Ishikawa (cell line): ENCODE measurements around the gene INS.
A peak's percentile ranks its signal among the peaks of the same experiment; 100 is the strongest.

Experiments used
- CEBPB ChIP-seq: IDR thresholded peaks from 2 replicates; pipeline ENCODE4 v1.6.1; 2012
- CREB1 ChIP-seq: IDR thresholded peaks from 2 replicates; pipeline ENCODE4 v1.6.1; 2012; ENCODE audit warnings: low read depth
- EGR1 ChIP-seq: IDR thresholded peaks from 2 replicates; pipeline ENCODE4 v1.6.1; 2012
- EP300 ChIP-seq: IDR thresholded peaks from 2 replicates; pipeline ENCODE4 v1.6.1; 2012; ENCODE audit warnings: borderline replicate concordance
- FOXM1 ChIP-seq: IDR thresholded peaks from 2 replicates; pipeline ENCODE4 v1.6.1; 2012; ENCODE audit warnings: low read depth, borderline replicate concordance
- MAX ChIP-seq: IDR thresholded peaks from 2 replicates; pipeline ENCODE4 v1.6.1; 2012
- NFIC ChIP-seq: IDR thresholded peaks from 2 replicates; pipeline ENCODE4 v1.6.1; 2012
- RAD21 ChIP-seq: IDR thresholded peaks from 2 replicates; pipeline ENCODE4 v1.6.1; 2012; ENCODE audit warnings: low read depth
- REST ChIP-seq: IDR thresholded peaks from 2 replicates; pipeline ENCODE4 v1.6.1; 2012; ENCODE audit warnings: low read depth, mild to moderate bottlenecking
- TAF1 ChIP-seq: IDR thresholded peaks from 2 replicates; pipeline ENCODE4 v1.6.1; 2012; ENCODE audit warnings: low read depth, mild to moderate bottlenecking
- TCF12 ChIP-seq: IDR thresholded peaks from 2 replicates; pipeline ENCODE4 v1.6.1; 2012; ENCODE audit warnings: low read depth
- TEAD4 ChIP-seq: IDR thresholded peaks from 2 replicates; pipeline ENCODE4 v1.6.1; 2012
- USF1 ChIP-seq: IDR thresholded peaks from 2 replicates; pipeline ENCODE4 v1.6.1; 2012
- YY1 ChIP-seq: IDR thresholded peaks from 2 replicates; pipeline ENCODE4 v1.6.1; 2012; ENCODE audit warnings: low read depth
- ZBTB7A ChIP-seq: IDR thresholded peaks from 2 replicates; pipeline ENCODE4 v1.6.1; 2012; ENCODE audit warnings: low read depth

INS gene

GRCh38 chr11:2188745-2189144 is 27.7 kb upstream of the INS start:
- no peak for TF ChIP-seq EP300
- no peak for TF ChIP-seq NFIC
- TF ChIP-seq REST = no peak
- no peak for TF ChIP-seq USF1
- TF ChIP-seq TAF1 = no peak
- no peak for TF ChIP-seq YY1
- TF ChIP-seq CEBPB = no peak
- no peak for TF ChIP-seq TCF12
- no peak for TF ChIP-seq FOXM1
- TF ChIP-seq MAX = no peak
- no peak for TF ChIP-seq CREB1
- no peak for TF ChIP-seq RAD21
- no peak for TF ChIP-seq EGR1
- no peak for TF ChIP-seq ZBTB7A
- TF ChIP-seq TEAD4 = no peak

GRCh38 chr11:2187280-2187707 is 26.3 kb upstream of the INS start:
- TF ChIP-seq USF1 (no peak), TAF1 (no peak), MAX (no peak), TCF12 (no peak), FOXM1 (no peak), ZBTB7A (no peak), CREB1 (no peak), RAD21 (no peak), TEAD4 (no peak), REST (no peak), EP300 (no peak), NFIC (no peak), EGR1 (no peak)

GRCh38 chr11:2186669-2187279 is 25.8 kb upstream of the INS start:
- TF ChIP-seq RAD21 (peak; percentile 64), TCF12 (no peak), YY1 (no peak), USF1 (no peak), MAX (peak; percentile 75), EP300 (no peak)

- TF ChIP-seq NFIC (no peak), CREB1 (no peak), FOXM1 (no peak), YY1 (no peak), RAD21 (no peak), EP300 (no peak), CEBPB (no peak), MAX (no peak), ZBTB7A (no peak), USF1 (no peak), TAF1 (no peak), EGR1 (no peak), TEAD4 (no peak)
Measured at GRCh38 chr11:2185324-2186085, 24.5 kb upstream of the INS start.
